NCI-H526 treated with DMSO at 0.1 percent for 48 hours (cell line): Measurements from ENCODE around the gene RSBN1.
"Not testable (repeated sequence)": the region's sequence is repeated elsewhere in the genome, so short reads cannot be mapped to it uniquely, and the experiment has no call there.

ENCODE experiments used
- DNase-seq: peaks from one replicate; lab custom pipeline; 2025; lab: John Stamatoyannopoulos, UW

RSBN1 gene

DNA sequence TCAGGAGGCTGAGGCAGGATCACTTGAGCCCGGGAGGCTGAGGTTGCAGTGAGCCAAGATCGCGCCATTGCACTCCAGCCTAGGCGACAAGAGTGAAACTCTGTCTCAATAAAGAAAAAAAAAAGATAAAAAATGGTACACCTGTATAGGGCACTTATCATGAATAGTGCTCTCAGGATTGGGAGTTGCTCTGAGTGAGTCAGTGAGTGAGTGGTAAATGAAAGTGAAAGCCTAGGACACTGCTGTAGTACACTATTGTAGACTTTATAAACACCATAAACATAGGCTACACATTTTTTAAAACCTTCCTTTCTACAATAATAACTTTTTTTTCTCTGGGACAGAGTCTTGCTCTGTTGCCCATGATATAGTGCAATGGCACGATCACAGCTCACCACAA lies 69.8 kb downstream of the RSBN1 start:
- no peak for DNase-seq

- DNase-seq = no peak
Measured at GRCh38 chr1:113734357-113735055, 77.8 kb downstream of the RSBN1 start.

DNA sequence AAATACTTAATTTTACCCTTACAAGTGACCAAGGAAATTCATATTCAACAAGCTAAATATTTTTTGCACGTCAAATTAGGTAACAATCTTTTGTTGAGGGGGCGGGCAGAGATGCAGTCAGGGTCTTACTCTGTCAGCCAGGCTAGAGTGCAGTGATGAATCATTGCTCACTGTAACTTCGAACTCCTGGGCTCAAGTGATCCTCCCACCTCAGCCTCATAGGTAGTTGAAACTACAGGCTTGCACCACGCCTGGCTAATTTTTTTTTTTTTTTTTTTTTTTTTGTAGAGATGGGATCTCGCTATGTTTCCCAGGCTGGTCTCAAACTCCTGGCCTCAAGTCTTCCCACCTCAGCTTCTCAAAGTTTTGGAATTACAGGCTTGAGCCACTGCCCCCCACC lies 79.5 kb downstream of the RSBN1 start:
- DNase-seq = no peak

DNA sequence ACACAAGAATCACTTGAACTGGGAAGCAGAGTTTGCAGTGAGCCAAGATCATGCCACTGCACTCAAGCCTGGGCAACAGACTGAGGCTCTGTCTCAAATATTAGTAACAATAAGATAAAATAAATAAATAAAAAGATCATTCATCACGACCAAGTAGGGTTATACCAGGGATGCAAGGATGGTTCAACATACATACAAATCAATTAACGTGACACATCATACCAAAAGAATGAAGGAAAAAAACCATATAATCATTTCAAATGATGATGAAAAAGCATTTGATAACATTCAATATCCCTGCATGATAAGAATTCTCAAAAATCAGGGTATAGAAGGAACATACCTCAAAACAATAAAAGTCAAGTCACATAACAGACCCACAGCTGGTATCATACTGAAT lies 91.3 kb downstream of the RSBN1 start:
- no peak for DNase-seq

DNA sequence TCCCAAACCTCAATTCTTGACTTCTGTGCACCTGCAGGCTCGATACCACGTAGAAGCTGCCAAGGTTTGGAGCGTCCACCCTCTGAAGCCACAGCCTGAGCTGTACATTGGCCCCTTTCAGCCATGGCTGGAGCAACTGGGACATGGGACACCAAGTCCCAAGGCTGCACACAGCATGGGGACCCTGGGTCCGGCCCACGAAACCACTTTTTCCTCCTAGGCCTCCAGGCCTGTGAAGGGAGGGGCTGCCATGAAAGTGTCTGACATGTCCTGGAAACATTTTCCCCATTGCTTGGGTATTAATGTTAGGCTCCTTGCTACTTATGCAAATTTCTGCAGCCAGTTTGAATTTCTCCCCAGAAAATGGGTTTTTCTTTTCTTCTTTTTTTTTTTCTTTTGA lies 93.7 kb downstream of the RSBN1 start:
- DNase-seq = not testable (repeated sequence)

- DNase-seq = not testable (repeated sequence)
Measured at GRCh38 chr1:113717506-113717905, 94.8 kb downstream of the RSBN1 start.

DNA sequence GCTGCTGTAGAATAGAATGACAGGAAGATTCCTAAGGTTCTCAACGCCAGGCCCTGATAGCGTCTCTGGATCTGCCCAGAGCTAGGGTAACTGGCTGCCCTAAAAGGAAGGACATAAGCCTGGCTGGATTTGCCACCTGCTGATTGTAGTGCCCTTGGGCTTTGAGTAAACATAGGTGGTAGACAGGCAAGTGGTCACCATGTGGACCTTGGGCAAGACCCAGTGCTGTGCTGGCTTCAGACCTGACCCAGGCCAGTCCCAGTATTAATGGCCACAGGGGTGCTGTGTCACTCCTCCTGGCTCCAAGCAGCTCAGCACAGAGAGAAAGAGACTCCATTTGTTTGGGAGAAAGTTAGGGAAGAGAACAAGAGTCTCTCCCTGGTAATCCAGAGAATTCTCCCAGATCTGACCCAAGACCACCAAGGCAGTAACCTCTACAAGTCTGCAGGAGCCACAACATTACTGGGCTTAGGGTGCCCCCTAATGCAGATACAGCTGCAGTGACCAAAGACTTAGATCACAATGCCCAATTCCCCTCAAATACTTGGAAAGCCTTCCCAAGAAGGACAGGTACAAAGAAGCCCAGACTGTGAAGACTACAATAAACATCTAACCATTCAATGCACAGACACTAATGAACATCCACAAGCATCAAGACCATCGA lies 97.5 kb downstream of the RSBN1 start:
- DNase-seq = no peak
